ENCODE data around the gene OR6B3.

OR6B3 gene

DNA sequence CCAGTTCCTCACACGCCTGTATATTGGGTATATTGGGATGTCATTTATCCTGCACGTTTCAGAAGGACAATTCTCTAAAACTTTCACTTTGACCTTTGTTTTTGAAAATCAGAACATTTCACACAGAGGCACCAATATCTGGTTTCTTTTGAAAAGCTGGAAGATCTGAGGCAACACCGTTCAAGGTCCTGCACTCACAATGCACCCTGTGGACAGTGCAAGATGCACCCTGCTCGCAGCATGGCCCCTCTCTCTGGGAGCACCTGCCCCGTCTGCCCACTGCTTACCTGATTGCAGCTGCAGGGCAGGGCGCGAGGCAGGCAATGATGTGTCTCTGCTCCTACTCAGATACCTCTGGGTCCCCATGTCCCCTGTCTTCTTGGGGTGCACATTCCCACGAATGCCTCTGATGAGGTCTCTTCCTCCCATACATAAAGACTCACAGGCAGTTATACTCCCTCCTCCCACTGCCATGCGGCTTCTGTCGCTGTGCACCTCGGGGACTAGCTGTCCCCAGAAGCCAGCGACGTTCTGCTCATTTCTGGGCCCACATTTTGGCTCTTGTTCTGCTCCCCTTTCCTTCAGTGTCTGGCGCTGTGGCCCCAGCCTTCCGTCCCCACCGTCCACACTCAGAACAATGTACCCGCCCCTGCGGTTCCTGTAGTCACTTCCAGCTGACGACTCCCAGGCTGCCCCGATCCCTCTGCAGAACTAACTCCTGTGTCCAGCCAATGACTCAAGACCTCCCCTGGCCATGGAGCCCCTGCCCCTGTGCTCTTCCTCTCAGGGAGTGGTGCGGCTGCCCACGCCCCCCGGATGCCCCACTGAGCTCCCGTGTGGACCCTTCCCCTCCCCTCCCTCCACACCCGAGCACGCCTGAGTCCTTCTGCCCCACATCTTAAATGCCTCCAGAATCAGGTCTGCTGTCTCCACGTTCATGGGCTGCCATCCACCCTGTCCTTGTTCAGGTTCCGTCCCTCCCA, at the start of gene OR6B3:
OR6B3 (minus strand) TSS at position 349 of the 983 bp plus-strand sequence.
- Mint-ChIP-seq H3K27me3 (ENCODE audit: low read depth) (peaks cover 18% of the 10 kb centered on the region), H3K27ac (no peak within 1 kb of the TSS), H3K36me3 (ENCODE audit: low read depth) (no peaks in the 10 kb centered on the region), H3K4me1 (ENCODE audit: low read depth) (no peaks in the 10 kb centered on the region), H3K9me3 (no peaks in the 10 kb centered on the region), H3K4me3 (no peak within 1 kb of the TSS)
- DNase-seq (ENCODE audit: low spot score) = no peak

DNA sequence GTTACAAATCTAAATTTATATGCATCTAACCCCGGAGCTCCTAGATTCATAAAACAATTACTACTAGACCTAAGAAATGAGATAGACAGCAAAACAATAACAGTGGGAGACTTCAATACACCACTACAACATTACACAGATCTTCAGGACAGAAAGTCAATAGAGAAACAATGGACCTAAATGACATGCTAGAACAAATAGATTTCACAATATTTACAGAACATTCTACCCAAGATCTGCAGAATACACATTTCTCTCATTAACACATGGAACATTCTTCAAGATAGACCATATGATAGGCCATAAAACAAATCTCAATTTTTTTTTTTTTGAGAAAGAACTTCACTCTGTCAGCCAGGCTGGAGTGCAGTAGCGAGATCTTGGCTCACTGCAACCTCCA, 45.0 kb upstream of the OR6B3 start:
- no peaks in the 10 kb centered on the region for H3K4me1 Mint-ChIP-seq (ENCODE audit: low read depth)
- no peaks in the 10 kb centered on the region for H3K36me3 Mint-ChIP-seq (ENCODE audit: low read depth)
- H3K4me3 Mint-ChIP-seq = no peak overlapping the region
- peaks cover 56% of the 10 kb centered on the region for H3K27me3 Mint-ChIP-seq (ENCODE audit: low read depth)
- no peak overlapping the region for H3K27ac Mint-ChIP-seq
- no peaks in the 10 kb centered on the region for H3K9me3 Mint-ChIP-seq
- no peak for DNase-seq (ENCODE audit: low spot score)

GRCh38 chr2:240095556-240096523, 42.5 kb upstream of the OR6B3 start:
- H3K27me3 Mint-ChIP-seq (ENCODE audit: low read depth) = peaks cover 64% of the 10 kb centered on the region
- no peaks in the 10 kb centered on the region for H3K4me1 Mint-ChIP-seq (ENCODE audit: low read depth)
- H3K27ac Mint-ChIP-seq = no peak overlapping the region

DNA sequence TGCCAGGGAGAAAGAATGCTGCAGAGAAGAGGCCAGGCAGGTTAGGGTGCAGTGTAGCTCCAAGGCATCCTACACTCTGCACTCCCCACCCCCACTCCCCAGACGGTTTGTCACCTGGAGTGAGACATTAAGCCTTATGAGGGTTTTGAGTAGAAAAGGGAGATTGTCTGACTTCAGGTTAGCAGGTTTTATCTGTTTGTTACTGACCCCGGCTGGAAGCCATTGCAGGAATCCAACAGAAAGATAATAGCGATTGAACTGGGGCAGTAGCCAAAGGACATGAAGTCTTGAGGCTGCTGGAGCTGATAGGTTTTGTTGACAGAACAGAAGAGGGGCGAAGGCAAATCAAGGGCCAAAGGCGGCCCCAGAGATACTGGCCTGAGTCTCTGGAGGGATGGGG, 36.0 kb upstream of the OR6B3 start:
- H3K9me3 Mint-ChIP-seq = peaks cover 15% of the 10 kb centered on the region
- H3K4me3 Mint-ChIP-seq = no peak overlapping the region
- H3K4me1 Mint-ChIP-seq (ENCODE audit: low read depth) = no peaks in the 10 kb centered on the region
- peaks cover 21% of the 10 kb centered on the region for H3K27me3 Mint-ChIP-seq (ENCODE audit: low read depth)
- no peak overlapping the region for H3K27ac Mint-ChIP-seq
- DNase-seq (ENCODE audit: low spot score) = no peak
- H3K36me3 Mint-ChIP-seq (ENCODE audit: low read depth) = no peaks in the 10 kb centered on the region

More at GRCh38 chr2:240095556-240096523, 42.5 kb upstream of the OR6B3 start:
- no peak for DNase-seq (ENCODE audit: low spot score)
- Mint-ChIP-seq H3K36me3 (ENCODE audit: low read depth) (no peaks in the 10 kb centered on the region), H3K9me3 (no peaks in the 10 kb centered on the region), H3K4me3 (no peak overlapping the region)

DNA sequence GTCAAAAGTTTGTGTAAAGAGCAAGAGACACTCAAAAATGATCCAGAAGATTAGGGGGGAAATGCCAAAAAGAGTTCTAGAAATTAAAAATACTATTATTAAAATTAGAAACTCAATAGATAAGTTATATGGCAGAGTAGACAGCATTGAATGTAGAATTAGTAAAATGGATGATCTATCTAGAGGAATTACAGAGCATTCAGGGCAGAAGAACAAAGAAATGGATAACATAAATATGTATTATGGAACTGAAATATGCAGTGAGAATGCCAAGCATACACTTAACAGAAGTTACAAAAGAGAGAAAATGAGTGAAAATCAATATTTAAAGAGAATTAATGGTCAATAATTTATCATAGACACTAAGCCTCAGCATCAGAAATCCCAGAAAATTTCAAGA, 33.2 kb upstream of the OR6B3 start:
- H3K27me3 Mint-ChIP-seq (ENCODE audit: low read depth) = peaks cover 11% of the 10 kb centered on the region
- no peak overlapping the region for H3K4me3 Mint-ChIP-seq
- H3K36me3 Mint-ChIP-seq (ENCODE audit: low read depth) = no peaks in the 10 kb centered on the region
- no peak for DNase-seq (ENCODE audit: low spot score)
- H3K9me3 Mint-ChIP-seq = peaks cover 15% of the 10 kb centered on the region
- no peak overlapping the region for H3K27ac Mint-ChIP-seq
- no peaks in the 10 kb centered on the region for H3K4me1 Mint-ChIP-seq (ENCODE audit: low read depth)

DNA sequence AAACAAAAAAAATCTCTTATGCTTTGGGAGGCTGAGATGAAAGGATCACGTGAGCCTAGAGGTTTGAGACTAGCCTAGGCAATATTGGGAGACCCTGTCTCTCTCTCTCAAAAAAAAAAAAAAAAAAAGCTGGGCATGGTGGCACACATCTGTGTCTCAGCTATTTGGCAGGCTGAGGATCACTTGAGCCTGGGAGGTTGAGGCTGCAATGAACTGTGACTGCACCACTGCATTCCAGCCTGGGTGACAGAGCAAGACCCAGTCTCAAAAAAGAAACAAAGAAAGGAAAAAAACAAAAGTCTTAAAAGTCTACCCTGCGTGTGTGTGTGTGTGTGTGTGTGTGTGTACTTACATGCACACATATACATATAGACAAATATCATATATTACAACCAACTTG, 25.3 kb upstream of the OR6B3 start:
- no peak for DNase-seq (ENCODE audit: low spot score)
- Mint-ChIP-seq H3K27me3 (ENCODE audit: low read depth) (peaks cover 6% of the 10 kb centered on the region), H3K36me3 (ENCODE audit: low read depth) (no peaks in the 10 kb centered on the region), H3K4me3 (no peak overlapping the region), H3K9me3 (peaks cover 28% of the 10 kb centered on the region), H3K4me1 (ENCODE audit: low read depth) (no peaks in the 10 kb centered on the region), H3K27ac (no peak overlapping the region)

DNA sequence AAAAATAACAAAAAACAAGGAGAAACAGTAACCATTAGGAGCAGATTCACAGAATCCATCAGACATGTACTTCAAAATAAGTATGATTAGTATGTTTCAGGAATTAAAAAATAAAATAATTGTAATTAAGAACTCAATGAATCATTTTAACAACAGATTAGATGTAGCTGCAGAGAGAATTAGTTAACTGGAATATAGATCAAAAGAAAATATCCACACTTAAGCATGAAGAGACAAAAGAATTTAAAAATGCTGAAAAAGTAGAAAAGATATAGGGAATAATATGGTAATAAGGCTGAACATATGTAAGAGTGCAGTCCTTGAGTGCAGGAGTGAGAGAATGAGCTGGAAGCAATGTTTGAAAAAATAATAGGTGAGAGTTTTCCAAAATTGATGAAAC, 24.1 kb upstream of the OR6B3 start:
- Mint-ChIP-seq H3K36me3 (ENCODE audit: low read depth) (no peaks in the 10 kb centered on the region), H3K27ac (no peak overlapping the region), H3K9me3 (peaks cover 28% of the 10 kb centered on the region), H3K27me3 (ENCODE audit: low read depth) (no peaks in the 10 kb centered on the region), H3K4me3 (no peak overlapping the region), H3K4me1 (ENCODE audit: low read depth) (no peaks in the 10 kb centered on the region)
- no peak for DNase-seq (ENCODE audit: low spot score)

DNA sequence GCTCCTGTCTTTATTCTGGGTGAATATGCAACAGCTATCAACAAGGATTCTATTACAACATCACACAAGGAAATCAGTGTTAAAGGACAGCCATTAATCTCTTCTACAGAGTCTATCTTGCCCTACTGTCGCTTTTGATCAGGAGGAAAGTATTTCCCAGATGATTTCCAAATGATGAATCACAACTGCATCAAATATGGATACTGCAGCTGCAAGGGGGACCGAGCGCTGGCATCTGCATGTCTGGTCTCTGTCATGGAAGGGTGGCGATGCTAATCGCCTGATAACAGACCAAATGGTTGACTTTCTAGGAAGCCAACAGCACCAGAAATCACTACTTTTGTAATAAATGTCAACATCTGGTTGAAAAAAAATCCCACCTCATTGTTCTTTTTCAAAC, 21.2 kb upstream of the OR6B3 start:
- no peak for DNase-seq (ENCODE audit: low spot score)
- peaks cover 3% of the 10 kb centered on the region for H3K27me3 Mint-ChIP-seq (ENCODE audit: low read depth)
- H3K4me1 Mint-ChIP-seq (ENCODE audit: low read depth) = no peaks in the 10 kb centered on the region
- H3K4me3 Mint-ChIP-seq = no peak overlapping the region
- H3K27ac Mint-ChIP-seq = no peak overlapping the region
- no peaks in the 10 kb centered on the region for H3K36me3 Mint-ChIP-seq (ENCODE audit: low read depth)
- H3K9me3 Mint-ChIP-seq = peaks cover 28% of the 10 kb centered on the region

DNA sequence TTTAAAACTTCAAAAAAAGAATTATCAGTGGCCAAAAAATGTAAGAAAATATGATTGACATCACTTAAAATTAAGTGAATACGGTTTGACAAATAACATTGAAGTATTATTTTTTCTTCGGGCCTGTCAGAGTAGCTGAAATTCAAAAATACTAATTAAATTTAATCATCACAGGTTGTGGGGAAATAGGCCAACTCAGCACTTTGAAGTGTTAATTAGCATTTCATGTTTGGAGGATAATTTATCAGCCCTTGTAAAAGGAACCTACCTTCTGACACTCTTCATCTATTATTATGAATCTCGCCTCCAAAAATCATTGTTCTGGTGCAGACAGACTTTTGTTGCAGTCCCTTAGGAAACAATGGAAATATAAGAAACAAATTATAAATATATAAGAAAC, 17.6 kb upstream of the OR6B3 start:
- H3K9me3 Mint-ChIP-seq = peaks cover 5% of the 10 kb centered on the region
- no peaks in the 10 kb centered on the region for H3K4me1 Mint-ChIP-seq (ENCODE audit: low read depth)
- H3K4me3 Mint-ChIP-seq = no peak overlapping the region
- no peaks in the 10 kb centered on the region for H3K36me3 Mint-ChIP-seq (ENCODE audit: low read depth)
- H3K27me3 Mint-ChIP-seq (ENCODE audit: low read depth) = peaks cover 8% of the 10 kb centered on the region
- H3K27ac Mint-ChIP-seq = no peak overlapping the region
- no peak for DNase-seq (ENCODE audit: low spot score)

DNA sequence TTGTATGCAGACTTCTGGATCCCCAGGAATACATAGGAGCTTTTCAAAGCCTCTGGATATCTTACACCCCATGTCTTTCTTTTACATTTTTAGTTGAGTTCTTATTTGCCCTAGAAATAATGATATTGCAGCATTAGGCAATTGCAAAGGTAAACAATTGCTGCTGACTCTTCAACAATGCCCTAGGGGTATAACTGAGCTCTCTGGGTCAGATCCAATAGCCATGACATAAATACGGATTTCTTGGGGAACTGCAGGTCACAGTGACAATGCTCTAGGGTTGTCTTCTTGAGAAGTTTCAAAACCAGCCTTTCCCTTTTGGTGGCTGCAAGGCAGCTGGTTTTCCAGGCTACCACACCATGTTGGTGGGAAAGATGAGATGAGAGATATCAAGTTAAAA, 16.5 kb upstream of the OR6B3 start:
- no peak overlapping the region for H3K27ac Mint-ChIP-seq
- H3K9me3 Mint-ChIP-seq = no peaks in the 10 kb centered on the region
- no peaks in the 10 kb centered on the region for H3K4me1 Mint-ChIP-seq (ENCODE audit: low read depth)
- H3K4me3 Mint-ChIP-seq = no peak overlapping the region
- no peak for DNase-seq (ENCODE audit: low spot score)
- H3K27me3 Mint-ChIP-seq (ENCODE audit: low read depth) = peaks cover 13% of the 10 kb centered on the region
- no peaks in the 10 kb centered on the region for H3K36me3 Mint-ChIP-seq (ENCODE audit: low read depth)

DNA sequence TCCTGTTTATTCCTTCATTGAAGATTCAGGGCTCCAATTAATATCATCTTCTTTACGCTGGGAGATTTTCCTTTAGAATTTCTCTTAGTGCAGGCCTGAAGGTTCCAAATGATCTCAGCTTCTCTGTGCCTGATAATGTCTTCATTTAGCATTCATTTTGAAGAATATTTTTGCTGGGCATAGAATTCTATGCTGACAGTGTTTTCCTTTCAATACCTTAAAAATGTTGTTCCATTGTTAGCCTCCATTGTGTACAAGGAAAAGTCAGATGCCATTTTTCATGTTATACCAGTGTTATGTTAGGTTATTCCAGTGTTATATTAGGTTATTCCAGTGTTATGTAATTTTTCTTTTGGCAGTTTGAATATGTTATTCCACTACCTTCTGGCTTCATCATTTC, 14.9 kb upstream of the OR6B3 start:
- no peak overlapping the region for H3K27ac Mint-ChIP-seq
- no peaks in the 10 kb centered on the region for H3K9me3 Mint-ChIP-seq
- H3K4me1 Mint-ChIP-seq (ENCODE audit: low read depth) = no peaks in the 10 kb centered on the region
- H3K36me3 Mint-ChIP-seq (ENCODE audit: low read depth) = no peaks in the 10 kb centered on the region
- no peak for DNase-seq (ENCODE audit: low spot score)
- peaks cover 18% of the 10 kb centered on the region for H3K27me3 Mint-ChIP-seq (ENCODE audit: low read depth)
- no peak overlapping the region for H3K4me3 Mint-ChIP-seq

GRCh38 chr2:240066489-240066888, 13.2 kb upstream of the OR6B3 start:
- H3K9me3 Mint-ChIP-seq = no peaks in the 10 kb centered on the region
- H3K4me1 Mint-ChIP-seq (ENCODE audit: low read depth) = no peaks in the 10 kb centered on the region

GRCh38 chr2:240064898-240065297, 11.6 kb upstream of the OR6B3 start:
- Mint-ChIP-seq H3K36me3 (ENCODE audit: low read depth) (no peaks in the 10 kb centered on the region), H3K4me3 (no peak overlapping the region), H3K9me3 (no peaks in the 10 kb centered on the region), H3K4me1 (ENCODE audit: low read depth) (no peaks in the 10 kb centered on the region), H3K27me3 (ENCODE audit: low read depth) (peaks cover 24% of the 10 kb centered on the region), H3K27ac (no peak overlapping the region)
- no peak for DNase-seq (ENCODE audit: low spot score)

More at GRCh38 chr2:240066489-240066888, 13.2 kb upstream of the OR6B3 start:
- no peaks in the 10 kb centered on the region for H3K36me3 Mint-ChIP-seq (ENCODE audit: low read depth)
- no peak overlapping the region for H3K27ac Mint-ChIP-seq
- H3K4me3 Mint-ChIP-seq = no peak overlapping the region
- DNase-seq (ENCODE audit: low spot score) = no peak
- peaks cover 24% of the 10 kb centered on the region for H3K27me3 Mint-ChIP-seq (ENCODE audit: low read depth)
